DOHH2 (cell line): ENCODE results near the gene MYLIP.

Experiments used
- H3F3A ChIP-seq: fragments of 200-600 bp; sonication (generic), shearing (Covaris generic); 2 replicates; pipeline ENCODE4 v1.6.0; 2016; ENCODE audit warnings: antibody characterized with exemption, mild to moderate bottlenecking; ENCODE audit not compliant: control insufficient read depth, insufficient read depth
- H3K27ac ChIP-seq: fragments of 200-600 bp; sonication (generic); 2 replicates; pipeline ENCODE4 v1.5.1; 2014; ENCODE audit warnings: low read depth, mild to moderate bottlenecking, low read length, moderate library complexity
- H3K27me3 ChIP-seq: fragments of 200-600 bp; sonication (generic); 2 replicates; pipeline ENCODE4 v1.6.1; 2014; ENCODE audit warnings: mild to moderate bottlenecking, low read length, mixed read lengths; ENCODE audit not compliant: control insufficient read depth
- H3K36me3 ChIP-seq: fragments of 200-600 bp; sonication (generic); 2 replicates; pipeline ENCODE4 v1.6.1; 2014; ENCODE audit warnings: mild to moderate bottlenecking, low read length, moderate library complexity, mixed read lengths; ENCODE audit not compliant: control insufficient read depth
- H3K4me1 ChIP-seq: fragments of 200-600 bp; sonication (generic); 2 replicates; pipeline ENCODE4 v1.6.1; 2014; ENCODE audit warnings: mild to moderate bottlenecking, low read length, mixed read lengths; ENCODE audit not compliant: control insufficient read depth
- H3K4me2 ChIP-seq: fragments of 200-600 bp; sonication (generic); 2 replicates; pipeline ENCODE4 v1.6.0; 2014; ENCODE audit warnings: mild to moderate bottlenecking, low read length, moderate library complexity
- H3K4me3 ChIP-seq: fragments of 200-600 bp; sonication (generic); 2 replicates; pipeline ENCODE4 v1.5.1; 2014; ENCODE audit warnings: mild to moderate bottlenecking, low read length, mixed read lengths
- H3K79me2 ChIP-seq: fragments of 200-600 bp; sonication (generic); 2 replicates; pipeline ENCODE4 v1.6.1; 2014; ENCODE audit warnings: mild to moderate bottlenecking, low read length, mixed read lengths; ENCODE audit not compliant: control insufficient read depth
- H3K9me2 ChIP-seq: fragments of 200-600 bp; sonication (generic); replicated peaks from 2 replicates; pipeline ENCODE4 v1.6.1; 2014; ENCODE audit warnings: mild to moderate bottlenecking, low read length, mixed read lengths; ENCODE audit not compliant: control insufficient read depth
- H3K9me3 ChIP-seq: fragments of 200-600 bp; sonication (generic); 2 replicates; pipeline ENCODE4 v1.6.1; 2014; ENCODE audit warnings: antibody characterized with exemption, low read length, mixed read lengths; ENCODE audit not compliant: control insufficient read depth, insufficient read depth
- H4K20me1 ChIP-seq: fragments of 200-600 bp; sonication (generic); 2 replicates; pipeline ENCODE4 v1.6.0; 2014; ENCODE audit warnings: low read depth, mild to moderate bottlenecking, antibody characterized with exemption, low read length, moderate library complexity; ENCODE audit not compliant: control insufficient read depth, insufficient read depth
- EZH2phosphoT487 ChIP-seq: fragments of 200-600 bp; sonication (generic); IDR thresholded peaks from 2 replicates; pipeline ENCODE4 v1.6.1; 2017; ENCODE audit warnings: borderline replicate concordance, mild to moderate bottlenecking, antibody characterized with exemption, low read length, moderate library complexity, mixed read lengths
- TF ChIP-seq, protein P1 (sequence below): fragments of 200-600 bp; sonication (generic); IDR thresholded peaks from one replicate; pipeline ENCODE4 v1.5.1; 2014; ENCODE audit warnings: antibody characterized with exemption, mild to moderate bottlenecking, low read depth, low read length; ENCODE audit not compliant: poor library complexity, severe bottlenecking

The MYLIP gene

DNA sequence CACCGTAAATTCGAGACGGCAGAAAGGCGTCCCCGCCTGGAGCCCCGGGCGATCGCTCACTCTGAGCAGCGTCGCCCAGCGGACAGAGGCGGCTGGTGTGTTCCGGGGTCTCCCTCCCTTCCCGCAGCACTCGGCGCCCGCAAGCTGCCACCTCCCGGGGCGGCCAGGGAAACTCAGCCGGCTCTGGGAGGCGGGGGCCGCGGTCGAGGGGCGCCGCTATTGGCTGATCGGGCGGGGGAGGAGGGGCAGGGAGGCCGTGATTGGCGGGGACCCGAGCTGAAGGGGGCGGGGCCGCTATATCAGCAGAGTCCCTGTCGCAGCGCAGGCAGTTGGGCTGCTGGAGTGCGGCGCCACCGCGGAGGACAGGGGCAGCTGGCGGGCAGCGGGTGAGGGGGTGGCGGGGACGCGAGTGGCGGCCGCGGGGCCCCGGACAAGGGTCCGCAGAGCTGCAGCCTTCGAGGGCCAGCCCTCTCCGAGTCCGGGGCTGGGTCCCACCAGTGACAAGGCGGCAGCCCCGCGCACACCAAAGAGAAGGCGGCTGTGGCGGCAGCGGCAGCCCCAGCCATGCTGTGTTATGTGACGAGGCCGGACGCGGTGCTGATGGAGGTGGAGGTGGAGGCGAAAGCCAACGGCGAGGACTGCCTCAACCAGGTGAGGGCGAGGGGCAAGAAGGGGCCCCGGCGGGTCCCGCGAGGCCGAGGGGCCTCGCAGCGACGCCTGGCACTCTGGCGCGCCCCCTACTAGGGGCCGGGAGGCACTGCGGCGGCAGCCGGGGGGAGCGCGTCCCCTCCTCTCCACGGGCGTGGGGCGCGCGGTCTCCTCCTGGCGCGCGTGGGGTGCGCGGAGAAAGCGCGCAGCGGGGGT lies at the start of gene MYLIP:
Gene MYLIP, plus strand, starts transcription at position 328 of the 864 bp plus-strand sequence. Its CDS starts 237 bp downstream, at position 565.
- Histone ChIP-seq H3K4me3 (peak within 1 kb of the TSS; percentile 85), H3F3A (no peaks in the 10 kb centered on the region), H3K27ac (peak within 1 kb of the TSS; percentile 45), H3K4me2 (peak within 1 kb of the TSS; percentile 83), H3K9me3 (no peaks in the 10 kb centered on the region), H3K4me1 (peaks cover 48% of the 10 kb centered on the region), H3K36me3 (peaks cover 47% of the 10 kb centered on the region), H3K9me2 (no peaks in the 10 kb centered on the region), H4K20me1 (peaks cover 40% of the 10 kb centered on the region), H3K27me3 (0 out of 2 replicates have a peak, but pooled peaks cover 5% of the 10 kb centered on the region), H3K79me2 (peaks cover 51% of the 10 kb centered on the region)
- no peak for TF ChIP-seq EZH2phosphoT487
- TF ChIP-seq, protein P1, sequence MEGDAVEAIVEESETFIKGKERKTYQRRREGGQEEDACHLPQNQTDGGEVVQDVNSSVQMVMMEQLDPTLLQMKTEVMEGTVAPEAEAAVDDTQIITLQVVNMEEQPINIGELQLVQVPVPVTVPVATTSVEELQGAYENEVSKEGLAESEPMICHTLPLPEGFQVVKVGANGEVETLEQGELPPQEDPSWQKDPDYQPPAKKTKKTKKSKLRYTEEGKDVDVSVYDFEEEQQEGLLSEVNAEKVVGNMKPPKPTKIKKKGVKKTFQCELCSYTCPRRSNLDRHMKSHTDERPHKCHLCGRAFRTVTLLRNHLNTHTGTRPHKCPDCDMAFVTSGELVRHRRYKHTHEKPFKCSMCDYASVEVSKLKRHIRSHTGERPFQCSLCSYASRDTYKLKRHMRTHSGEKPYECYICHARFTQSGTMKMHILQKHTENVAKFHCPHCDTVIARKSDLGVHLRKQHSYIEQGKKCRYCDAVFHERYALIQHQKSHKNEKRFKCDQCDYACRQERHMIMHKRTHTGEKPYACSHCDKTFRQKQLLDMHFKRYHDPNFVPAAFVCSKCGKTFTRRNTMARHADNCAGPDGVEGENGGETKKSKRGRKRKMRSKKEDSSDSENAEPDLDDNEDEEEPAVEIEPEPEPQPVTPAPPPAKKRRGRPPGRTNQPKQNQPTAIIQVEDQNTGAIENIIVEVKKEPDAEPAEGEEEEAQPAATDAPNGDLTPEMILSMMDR, result peak; percentile 72

- Histone ChIP-seq H3K79me2 (no peaks in the 10 kb centered on the region), H3K4me3 (no peak overlapping the region), H4K20me1 (no peaks in the 10 kb centered on the region), H3K36me3 (no peaks in the 10 kb centered on the region), H3K27me3 (peaks cover 26% of the 10 kb centered on the region), H3K4me2 (no peak overlapping the region), H3K27ac (no peak overlapping the region), H3F3A (no peaks in the 10 kb centered on the region), H3K9me3 (no peaks in the 10 kb centered on the region), H3K9me2 (no peaks in the 10 kb centered on the region), H3K4me1 (peaks cover 8% of the 10 kb centered on the region)
- no peak for TF ChIP-seq EZH2phosphoT487
- TF ChIP-seq, protein P1, result no peak
Measured at GRCh38 chr6:16079354-16079753, 49.5 kb upstream of the MYLIP start.

DNA sequence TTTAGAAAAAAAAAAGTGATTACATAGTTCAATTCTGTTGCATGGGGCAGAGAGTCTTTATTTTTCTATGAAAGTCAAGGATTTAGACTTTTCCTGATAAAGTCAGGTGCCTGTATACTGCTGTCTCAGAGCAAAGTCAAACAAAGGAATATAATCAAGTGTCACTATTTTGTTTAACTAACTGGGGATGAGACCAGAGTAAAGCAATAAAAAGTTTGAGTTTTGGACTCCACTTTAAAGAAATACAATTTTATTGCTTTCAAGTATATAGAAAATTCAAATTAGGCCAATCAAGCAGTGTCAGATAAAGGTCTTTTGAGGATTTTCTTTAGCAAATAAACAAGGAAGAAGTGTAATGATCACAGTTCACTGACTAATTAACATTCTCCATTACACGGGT lies 48.7 kb upstream of the MYLIP start:
- Histone ChIP-seq H3K4me3 (no peak overlapping the region), H3K9me3 (no peaks in the 10 kb centered on the region), H3K4me2 (no peak overlapping the region), H3K27me3 (peaks cover 26% of the 10 kb centered on the region), H3K9me2 (no peaks in the 10 kb centered on the region), H3F3A (no peaks in the 10 kb centered on the region), H4K20me1 (no peaks in the 10 kb centered on the region), H3K27ac (no peak overlapping the region), H3K36me3 (no peaks in the 10 kb centered on the region), H3K4me1 (peaks cover 8% of the 10 kb centered on the region), H3K79me2 (no peaks in the 10 kb centered on the region)
- TF ChIP-seq, protein P1, result no peak
- no peak for TF ChIP-seq EZH2phosphoT487
